Hepatocyte (in vitro differentiated cells): Measurements from ENCODE around the gene MACF1. TPM values are rescaled to one million over a fixed set of nuclear protein-coding genes. Genes with fewer than 3 reads are reported as not detected.

Experiments used
- DNase-seq: peaks from one replicate; pipeline ENCODE4 v3.0.0-alpha.2; 2016; ENCODE audit warnings: low spot score
- H2AFZ ChIP-seq: fragments of 200-600 bp; sonication (generic); 2 replicates; pipeline ENCODE4 v1.6.0; 2016; ENCODE audit warnings: antibody characterized with exemption, mild to moderate bottlenecking
- H3K27ac ChIP-seq: fragments of 200-600 bp; sonication (generic); 2 replicates; pipeline ENCODE4 v1.5.1; 2016; ENCODE audit warnings: mild to moderate bottlenecking
- H3K27me3 ChIP-seq: fragments of 200-600 bp; sonication (generic); 2 replicates; pipeline ENCODE4 v1.6.1; 2016
- H3K36me3 ChIP-seq: fragments of 200-600 bp; sonication (generic); replicated peaks from 2 replicates; pipeline ENCODE4 v1.5.1; 2016; ENCODE audit warnings: low read depth; ENCODE audit not compliant: insufficient read depth
- H3K4me1 ChIP-seq: fragments of 200-600 bp; sonication (generic); 2 replicates; pipeline ENCODE4 v1.5.1; 2016; ENCODE audit warnings: mild to moderate bottlenecking, moderate library complexity; ENCODE audit not compliant: insufficient read depth
- H3K4me2 ChIP-seq: fragments of 200-600 bp; sonication (generic); 2 replicates; pipeline ENCODE4 v1.6.0; 2016
- H3K4me3 ChIP-seq: fragments of 200-600 bp; sonication (generic); 2 replicates; pipeline ENCODE4 v1.5.1; 2016; ENCODE audit warnings: mild to moderate bottlenecking
- H3K79me2 ChIP-seq: fragments of 200-600 bp; sonication (generic); 2 replicates; pipeline ENCODE4 v1.6.0; 2017; ENCODE audit warnings: mild to moderate bottlenecking
- H3K9me2 ChIP-seq: fragments of 200-600 bp; sonication (generic); replicated peaks from 2 replicates; pipeline ENCODE4 v1.6.0; 2017; ENCODE audit warnings: mild to moderate bottlenecking; ENCODE audit not compliant: insufficient read depth
- H3K9me3 ChIP-seq: fragments of 200-600 bp; sonication (generic); 2 replicates; pipeline ENCODE4 v1.5.1; 2016; ENCODE audit warnings: low read depth, mild to moderate bottlenecking
- H4K20me1 ChIP-seq: fragments of 200-600 bp; sonication (generic); 2 replicates; pipeline ENCODE4 v1.6.0; 2016; ENCODE audit warnings: mild to moderate bottlenecking; ENCODE audit not compliant: insufficient read depth, poor library complexity, severe bottlenecking
- EZH2 ChIP-seq: fragments of 200-600 bp; sonication (generic); IDR thresholded peaks from 2 replicates; pipeline ENCODE4 v1.6.1; 2016; ENCODE audit warnings: antibody characterized with exemption, mild to moderate bottlenecking, borderline replicate concordance
- EZH2phosphoT487 ChIP-seq: fragments of 200-600 bp; sonication (generic); IDR thresholded peaks from one replicate; pipeline ENCODE4 v1.6.1; 2018; ENCODE audit warnings: antibody characterized with exemption, mild to moderate bottlenecking, low read depth, moderate library complexity; ENCODE audit not compliant: unreplicated experiment, severe bottlenecking
- WGBS: methylation state at CpG from one replicate; pipeline ENCODE4 v1.1.6; 2016; ENCODE audit warnings: low lambda C conversion rate; ENCODE audit errors: missing lambda C conversion rate; 5-methylcytosine and 5-hydroxymethylcytosine counted together
- polyA plus RNA-seq: library from polyadenylated mRNA; unstranded; fragments of >200 nt; fragmentation: Nextera tagmentation; extraction: Ambion mirVana; gene quantifications from 2 replicates; pipeline ENCODE4 v1.2.1, GENCODE V29; 2016
- total RNA-seq: library from RNA; depleted of rRNA; stranded (reverse); fragments of >200 nt; gene quantifications from 2 replicates; pipeline ENCODE4 v1.2.3, GENCODE V29; 2014
- TF ChIP-seq, protein P1 (sequence below): fragments of 200-600 bp; sonication (generic); IDR thresholded peaks from 2 replicates; pipeline ENCODE4 v1.5.1; 2016; ENCODE audit warnings: antibody characterized with exemption, mild to moderate bottlenecking; ENCODE audit not compliant: poor library complexity

Gene MACF1
- total and polyA plus RNA-seq, 2 experiments from 2014 or later = 47.1 to 136 TPM

DNA sequence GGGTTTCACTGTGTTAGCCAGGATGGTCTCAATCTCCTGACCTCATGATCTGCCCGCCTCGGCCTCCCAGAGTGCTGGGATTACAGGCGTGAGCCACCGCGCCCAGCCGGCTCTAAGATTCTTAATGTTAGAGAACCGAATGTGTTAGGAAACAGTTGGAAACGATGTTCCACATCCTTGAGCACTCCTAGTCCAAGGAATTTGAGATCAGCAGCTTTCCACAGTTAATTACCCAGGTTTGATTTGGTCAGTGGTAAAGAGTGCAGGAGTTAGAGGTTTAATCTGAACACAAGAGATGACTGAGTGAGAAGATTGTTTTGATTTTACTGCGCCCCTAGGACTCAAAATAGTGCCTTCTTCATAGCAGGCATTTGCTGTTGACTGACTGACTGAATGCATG, 211.1 kb downstream of the MACF1 start:
- WGBS = 94% methylated on average over 9 of the region's 9 CpGs
- TF ChIP-seq EZH2phosphoT487 (no peak), EZH2 (no peak)
- TF ChIP-seq, protein P1, sequence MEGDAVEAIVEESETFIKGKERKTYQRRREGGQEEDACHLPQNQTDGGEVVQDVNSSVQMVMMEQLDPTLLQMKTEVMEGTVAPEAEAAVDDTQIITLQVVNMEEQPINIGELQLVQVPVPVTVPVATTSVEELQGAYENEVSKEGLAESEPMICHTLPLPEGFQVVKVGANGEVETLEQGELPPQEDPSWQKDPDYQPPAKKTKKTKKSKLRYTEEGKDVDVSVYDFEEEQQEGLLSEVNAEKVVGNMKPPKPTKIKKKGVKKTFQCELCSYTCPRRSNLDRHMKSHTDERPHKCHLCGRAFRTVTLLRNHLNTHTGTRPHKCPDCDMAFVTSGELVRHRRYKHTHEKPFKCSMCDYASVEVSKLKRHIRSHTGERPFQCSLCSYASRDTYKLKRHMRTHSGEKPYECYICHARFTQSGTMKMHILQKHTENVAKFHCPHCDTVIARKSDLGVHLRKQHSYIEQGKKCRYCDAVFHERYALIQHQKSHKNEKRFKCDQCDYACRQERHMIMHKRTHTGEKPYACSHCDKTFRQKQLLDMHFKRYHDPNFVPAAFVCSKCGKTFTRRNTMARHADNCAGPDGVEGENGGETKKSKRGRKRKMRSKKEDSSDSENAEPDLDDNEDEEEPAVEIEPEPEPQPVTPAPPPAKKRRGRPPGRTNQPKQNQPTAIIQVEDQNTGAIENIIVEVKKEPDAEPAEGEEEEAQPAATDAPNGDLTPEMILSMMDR = no peak
- Histone ChIP-seq H3K4me3 (no peak overlapping the region), H3K9me3 (no peaks in the 10 kb centered on the region), H3K36me3 (no peaks in the 10 kb centered on the region), H3K79me2 (peaks cover 83% of the 10 kb centered on the region), H3K4me2 (no peak overlapping the region), H3K27ac (no peak overlapping the region), H2AFZ (no peak overlapping the region), H3K9me2 (no peaks in the 10 kb centered on the region), H4K20me1 (peaks cover 37% of the 10 kb centered on the region), H3K27me3 (no peaks in the 10 kb centered on the region), H3K4me1 (peaks cover 18% of the 10 kb centered on the region)
- no peak for DNase-seq

DNA sequence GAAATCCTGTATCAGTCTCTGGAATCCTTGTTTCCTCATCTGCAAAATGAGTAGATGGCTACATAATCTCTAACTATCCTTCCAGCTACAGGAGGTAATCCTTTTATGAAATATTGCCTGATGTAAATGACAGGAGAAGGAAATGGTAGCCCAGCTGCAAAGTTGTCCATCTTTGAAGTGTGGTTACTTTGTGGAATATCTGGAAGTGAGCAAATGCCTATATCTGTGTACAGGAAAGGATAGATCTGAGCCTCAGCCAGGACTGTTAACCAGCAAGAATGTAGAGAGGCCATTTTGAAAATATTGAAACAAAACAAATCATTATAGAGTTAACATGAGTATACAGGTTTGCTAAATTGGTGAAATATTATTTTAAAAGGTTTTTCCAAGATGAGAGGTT, 212.1 kb downstream of the MACF1 start:
- Histone ChIP-seq H3K27ac (no peak overlapping the region), H3K27me3 (no peaks in the 10 kb centered on the region), H3K9me3 (no peaks in the 10 kb centered on the region), H3K4me1 (peaks cover 9% of the 10 kb centered on the region), H3K4me2 (no peak overlapping the region), H3K4me3 (no peak overlapping the region), H3K36me3 (no peaks in the 10 kb centered on the region), H4K20me1 (peaks cover 29% of the 10 kb centered on the region), H2AFZ (no peak overlapping the region), H3K79me2 (peaks cover 79% of the 10 kb centered on the region), H3K9me2 (no peaks in the 10 kb centered on the region)
- DNase-seq = no peak
- no peak for TF ChIP-seq EZH2phosphoT487
- TF ChIP-seq EZH2 = no peak
- TF ChIP-seq, protein P1 = no peak

DNA sequence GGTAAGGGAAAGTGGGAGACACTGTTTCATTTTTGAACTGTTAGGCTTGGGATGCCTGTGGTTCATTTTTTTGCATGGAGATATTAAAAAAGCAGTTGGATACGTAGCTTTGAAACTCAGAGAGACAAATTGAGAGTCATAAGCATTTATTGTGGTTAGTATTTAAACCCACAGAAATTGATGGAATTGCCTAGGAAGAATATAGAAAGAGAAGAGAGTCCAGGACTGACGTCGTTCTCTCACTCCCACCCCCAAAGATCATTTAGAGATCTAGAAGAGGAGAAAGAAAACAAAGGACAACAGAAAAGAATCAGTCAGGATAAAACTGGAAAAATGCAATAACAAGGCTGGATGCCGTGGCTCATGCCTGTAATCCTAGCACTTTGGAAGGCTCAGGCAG, 213.7 kb downstream of the MACF1 start:
- H4K20me1 ChIP-seq = peaks cover 22% of the 10 kb centered on the region
- H3K9me3 ChIP-seq = no peaks in the 10 kb centered on the region
- no peaks in the 10 kb centered on the region for H3K36me3 ChIP-seq
- H3K79me2 ChIP-seq = peaks cover 68% of the 10 kb centered on the region
- no peaks in the 10 kb centered on the region for H3K27me3 ChIP-seq
- peaks cover 3% of the 10 kb centered on the region for H3K4me1 ChIP-seq
- no peak overlapping the region for H3K4me2 ChIP-seq
- H3K4me3 ChIP-seq = no peak overlapping the region
- 93% methylated on average over 4 of the region's 4 CpGs for WGBS
- H3K27ac ChIP-seq = no peak overlapping the region
- no peak for TF ChIP-seq EZH2
- no peak for TF ChIP-seq EZH2phosphoT487
- TF ChIP-seq, protein P1 = no peak
- no peak overlapping the region for H2AFZ ChIP-seq
- H3K9me2 ChIP-seq = no peaks in the 10 kb centered on the region
- no peak for DNase-seq

DNA sequence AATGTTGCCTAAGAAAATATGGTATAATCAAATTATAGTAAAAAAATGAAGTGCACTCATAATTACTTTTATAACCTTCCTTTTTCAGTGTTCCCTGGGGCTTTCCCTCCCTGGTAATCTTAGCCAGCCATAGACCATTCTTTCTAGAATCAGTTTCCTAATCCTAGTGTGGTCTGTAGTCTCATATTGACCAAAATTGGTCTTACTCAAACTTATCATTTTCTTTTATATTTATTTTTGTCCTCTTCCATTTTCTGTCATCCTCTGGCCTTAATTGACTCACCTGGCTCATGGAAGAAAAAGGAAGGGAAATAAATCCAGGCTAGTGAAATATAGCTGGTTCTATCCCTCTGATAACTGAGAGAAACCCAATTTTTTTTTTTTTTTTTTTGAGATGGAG, 216.0 kb downstream of the MACF1 start:
- Histone ChIP-seq H3K4me3 (no peak overlapping the region), H2AFZ (no peak overlapping the region), H3K27me3 (no peaks in the 10 kb centered on the region), H3K36me3 (no peaks in the 10 kb centered on the region), H3K4me2 (no peak overlapping the region), H3K79me2 (peaks cover 53% of the 10 kb centered on the region), H4K20me1 (peaks cover 11% of the 10 kb centered on the region), H3K27ac (no peak overlapping the region), H3K9me3 (no peaks in the 10 kb centered on the region), H3K4me1 (peaks cover 3% of the 10 kb centered on the region), H3K9me2 (no peaks in the 10 kb centered on the region)
- TF ChIP-seq, protein P1 = no peak
- TF ChIP-seq EZH2 (no peak), EZH2phosphoT487 (no peak)
- DNase-seq = no peak
